Neural progenitor cell (in vitro differentiated cells): ENCODE results near the gene CX3CL1. TPM values are rescaled to one million over a fixed set of nuclear protein-coding genes. Genes with fewer than 3 reads are reported as not detected.

Source experiments
- DNase-seq: peaks from one replicate; pipeline ENCODE4 v3.0.0-alpha.2; 2016; ENCODE audit warnings: low spot score
- H2AFZ ChIP-seq: fragments of 200-600 bp; sonication (generic); replicated peaks from 2 replicates; pipeline ENCODE4 v1.6.1; 2016; ENCODE audit warnings: antibody characterized with exemption
- H3F3A ChIP-seq: fragments of 200-600 bp; sonication (generic); 2 replicates; pipeline ENCODE4 v1.6.1; 2016; ENCODE audit warnings: antibody characterized with exemption, low read depth
- H3K27ac ChIP-seq: fragments of 200-600 bp; sonication (generic); 2 replicates; pipeline ENCODE4 v1.5.1; 2016; ENCODE audit warnings: mild to moderate bottlenecking
- H3K27me3 ChIP-seq: fragments of 200-600 bp; sonication (generic); 2 replicates; pipeline ENCODE4 v1.6.1; 2016; ENCODE audit warnings: mild to moderate bottlenecking, moderate library complexity
- H3K36me3 ChIP-seq: fragments of 200-600 bp; sonication (generic); 2 replicates; pipeline ENCODE4 v1.5.1; 2016
- H3K4me1 ChIP-seq: fragments of 200-600 bp; sonication (generic); 2 replicates; pipeline ENCODE4 v1.6.1; 2016; ENCODE audit warnings: mixed run types
- H3K4me2 ChIP-seq: fragments of 200-600 bp; sonication (generic); 2 replicates; pipeline ENCODE4 v1.6.1; 2016
- H3K4me3 ChIP-seq: fragments of 200-600 bp; sonication (generic); 2 replicates; pipeline ENCODE4 v1.5.1; 2016
- H3K79me2 ChIP-seq: fragments of 200-600 bp; sonication (generic); 2 replicates; pipeline ENCODE4 v1.6.1; 2016; ENCODE audit warnings: low read depth
- H3K9ac ChIP-seq: fragments of 200-600 bp; sonication (generic); 2 replicates; pipeline ENCODE4 v1.6.1; 2016
- H3K9me3 ChIP-seq: fragments of 200-600 bp; sonication (generic); 2 replicates; pipeline ENCODE4 v1.5.1; 2016; ENCODE audit warnings: low read depth
- H4K20me1 ChIP-seq: fragments of 200-600 bp; sonication (generic); 2 replicates; pipeline ENCODE4 v1.6.1; 2016; ENCODE audit warnings: low read depth
- H3K27ac Mint-ChIP-seq: 3 replicates; pipeline ENCODE4 v1.8.0; 2021; ENCODE audit warnings: mixed read lengths
- H3K27me3 Mint-ChIP-seq: 2 replicates; pipeline ENCODE4 v1.8.0; 2022; ENCODE audit warnings: low read depth, mild to moderate bottlenecking, inconsistent platforms, moderate library complexity, mixed read lengths; ENCODE audit not compliant: insufficient read depth
- H3K36me3 Mint-ChIP-seq: 3 replicates; pipeline ENCODE4 v1.8.0; 2021; ENCODE audit warnings: mixed read lengths
- H3K4me1 Mint-ChIP-seq: 3 replicates; pipeline ENCODE4 v1.8.0; 2021; ENCODE audit warnings: mixed read lengths
- H3K4me3 Mint-ChIP-seq: 3 replicates; pipeline ENCODE4 v1.8.0; 2021; ENCODE audit warnings: mild to moderate bottlenecking, moderate library complexity, mixed read lengths
- H3K9me3 Mint-ChIP-seq: 3 replicates; pipeline ENCODE4 v1.8.0; 2020; ENCODE audit warnings: mixed read lengths
- CTCF ChIP-seq: fragments of 200-600 bp; sonication (generic); IDR thresholded peaks from 2 replicates; pipeline ENCODE4 v1.5.1; 2017; ENCODE audit warnings: antibody characterized with exemption, mild to moderate bottlenecking
- EZH2 ChIP-seq: fragments of 200-600 bp; sonication (generic); IDR thresholded peaks from 2 replicates; pipeline ENCODE4 v1.6.1; 2017; ENCODE audit warnings: antibody characterized with exemption, mild to moderate bottlenecking, moderate library complexity
- EZH2phosphoT487 ChIP-seq: fragments of 200-600 bp; sonication (generic); IDR thresholded peaks from 2 replicates; pipeline ENCODE4 v1.6.1; 2017; ENCODE audit warnings: antibody characterized with exemption
- total RNA-seq: library from RNA; depleted of rRNA; stranded (reverse); fragments of >200 nt; gene quantifications from 2 replicates; pipeline ENCODE4 v1.2.3, GENCODE V29; 2015; ENCODE audit warnings: low replicate concordance

CX3CL1 gene
- total RNA-seq, 1 donor from 2014 or later = 0.65 TPM

- Histone ChIP-seq H3K27ac (no peak overlapping the region), H4K20me1 (no peaks in the 10 kb centered on the region), H3F3A (no peaks in the 10 kb centered on the region), H3K27me3 (no peaks in the 10 kb centered on the region), H3K79me2 (no peaks in the 10 kb centered on the region), H3K4me3 (no peak overlapping the region), H3K36me3 (no peaks in the 10 kb centered on the region), H3K4me2 (no peak overlapping the region), H2AFZ (peak overlapping the region; percentile 50), H3K9me3 (no peaks in the 10 kb centered on the region), H3K9ac (no peak overlapping the region), H3K4me1 (peaks cover 10% of the 10 kb centered on the region)
- Mint-ChIP-seq H3K4me1 (peaks cover 19% of the 10 kb centered on the region), H3K27me3 (peaks cover 10% of the 10 kb centered on the region), H3K36me3 (no peaks in the 10 kb centered on the region), H3K9me3 (no peaks in the 10 kb centered on the region), H3K27ac (no peak overlapping the region), H3K4me3 (no peak overlapping the region)
- no peak for TF ChIP-seq EZH2
- TF ChIP-seq EZH2phosphoT487 = no peak
- no peak for TF ChIP-seq CTCF
- DNase-seq = no peak
Observed at GRCh38 chr16:57411362-57411976, 39.2 kb downstream of the CX3CL1 start.

- no peaks in the 10 kb centered on the region for H4K20me1 ChIP-seq
- no peak overlapping the region for H3K4me2 ChIP-seq
- H3K9ac ChIP-seq = no peak overlapping the region
- Mint-ChIP-seq H3K27ac (no peak overlapping the region), H3K4me1 (peaks cover 26% of the 10 kb centered on the region), H3K4me3 (no peak overlapping the region), H3K9me3 (no peaks in the 10 kb centered on the region), H3K27me3 (peaks cover 10% of the 10 kb centered on the region), H3K36me3 (no peaks in the 10 kb centered on the region)
- H3K4me1 ChIP-seq = peaks cover 15% of the 10 kb centered on the region
- no peak overlapping the region for H2AFZ ChIP-seq
- H3K4me3 ChIP-seq = no peak overlapping the region
- no peak overlapping the region for H3K27ac ChIP-seq
- H3K9me3 ChIP-seq = no peaks in the 10 kb centered on the region
- no peak for TF ChIP-seq EZH2phosphoT487
- TF ChIP-seq CTCF = no peak
- TF ChIP-seq EZH2 = no peak
- H3K79me2 ChIP-seq = no peaks in the 10 kb centered on the region
- no peaks in the 10 kb centered on the region for H3K36me3 ChIP-seq
- no peaks in the 10 kb centered on the region for H3K27me3 ChIP-seq
- no peak for DNase-seq
- H3F3A ChIP-seq = peaks cover 5% of the 10 kb centered on the region
Observed at GRCh38 chr16:57412584-57412983, 40.3 kb downstream of the CX3CL1 start.

GRCh38 chr16:57413301-57413730 lies 41.0 kb downstream of the CX3CL1 start:
- Mint-ChIP-seq H3K9me3 (peaks cover 2% of the 10 kb centered on the region), H3K4me1 (peaks cover 31% of the 10 kb centered on the region), H3K27ac (peak overlapping the region; percentile 82), H3K36me3 (no peaks in the 10 kb centered on the region), H3K4me3 (no peak overlapping the region), H3K27me3 (peaks cover 12% of the 10 kb centered on the region)
- Histone ChIP-seq H3K9me3 (no peaks in the 10 kb centered on the region), H3K4me3 (no peak overlapping the region), H3K9ac (no peak overlapping the region), H3K4me2 (no peak overlapping the region), H3K36me3 (no peaks in the 10 kb centered on the region), H3F3A (peaks cover 9% of the 10 kb centered on the region), H3K27ac (no peak overlapping the region), H4K20me1 (no peaks in the 10 kb centered on the region), H3K27me3 (no peaks in the 10 kb centered on the region), H2AFZ (no peak overlapping the region), H3K79me2 (no peaks in the 10 kb centered on the region), H3K4me1 (peaks cover 15% of the 10 kb centered on the region)
- no peak for DNase-seq
- TF ChIP-seq CTCF = no peak
- no peak for TF ChIP-seq EZH2
- no peak for TF ChIP-seq EZH2phosphoT487
